K562 (cell line): ENCODE results near the gene PCDHB4.

Experiments
- CTCF ChIP-seq, 3 experiments: IDR thresholded peaks in 2 of 3; conservative IDR thresholded peaks in 1 of 3; 2 replicates each; pipeline ENCODE4 v1.5.1; 2011 to 2012; ENCODE audit warnings: low read length in 3 of 3, mild to moderate bottlenecking in 3 of 3, control low read depth in 2 of 3, improper control_type of control experiment in 1 of 3, inconsistent platforms in 1 of 3, low read depth in 1 of 3, mixed read lengths in 1 of 3, moderate library complexity in 1 of 3; ENCODE audit not compliant: insufficient read depth in 2 of 3
- CUX1 ChIP-seq: fragments of 200-800 bp; sonication (Bioruptor generic); IDR thresholded peaks from 2 replicates; pipeline ENCODE4 v1.6.1; 2016; ENCODE audit warnings: missing genetic modification characterization, missing compliant biosample characterization
- FIP1L1 ChIP-seq: fragments of 200-400 bp; formaldehyde crosslinking; IDR thresholded peaks from 2 replicates; pipeline ENCODE4 v1.6.1; 2018; ENCODE audit warnings: mild to moderate bottlenecking, low read depth, low read length; ENCODE audit not compliant: poor library complexity, severe bottlenecking
- RFX5 ChIP-seq: IDR thresholded peaks from 2 replicates; pipeline ENCODE4 v1.6.1; 2011; ENCODE audit warnings: low read depth, mild to moderate bottlenecking, improper control_type of control experiment, low read length

GRCh38 chr5:141150224-141150992 lies 28.8 kb downstream of the PCDHB4 start:
- TF ChIP-seq RFX5, result no peak
- no peak for TF ChIP-seq CUX1 (CRISPR knock-in tag)
- no peak for TF ChIP-seq FIP1L1
- TF ChIP-seq CTCF (IDR thresholded peaks at IDR 0.05 in 2 of 3, conservative IDR thresholded peaks at IDR 0.05 in 1 of 3; ENCODE audit: insufficient read depth in 2 of 3, low read depth in 1 of 3, low read length in 3 of 3), result no peak
